Kidney (tissue), 14 donors: ENCODE measurements around the gene PPP2R3C. TPM values are rescaled to one million over a fixed set of nuclear protein-coding genes. Genes with fewer than 3 reads are reported as not detected.
A peak's percentile ranks its signal among the peaks of the same experiment; 100 is the strongest.
"Not testable (repeated sequence)": the region's sequence is repeated elsewhere in the genome, so short reads cannot be mapped to it uniquely, and the experiment has no call there.

Source experiments
- DNase-seq, 5 donors: peaks; one replicate each; pipeline ENCODE4 v3.0.0-alpha.2; 2013 to 2020
- FAIRE-seq: peaks from 2 replicates; lab custom pipeline; 2012; peaks lifted over from hg19 to GRCh38; lab: Jason Lieb, UNC
- H3K27ac ChIP-seq, 2 donors: one replicate each; pipeline ENCODE4 v1.7.0; 2013; ENCODE audit warnings: low read depth in 2 of 2, low read length in 2 of 2, inconsistent platforms in 1 of 2
- H3K27me3 ChIP-seq: one replicate; pipeline ENCODE4 v1.7.1; 2013; ENCODE audit warnings: low read length, inconsistent platforms; ENCODE audit not compliant: control insufficient read depth, insufficient read depth
- H3K36me3 ChIP-seq, 3 donors: one replicate each; pipeline versions ENCODE4 v1.7.0 to v1.7.1; 2013; ENCODE audit warnings: low read length in 3 of 3, control low read depth in 1 of 3, inconsistent platforms in 1 of 3; ENCODE audit not compliant: insufficient read depth in 3 of 3, control insufficient read depth in 2 of 3
- H3K4me1 ChIP-seq, 3 donors: one replicate each; pipeline versions ENCODE4 v1.7.0 to v1.7.1; 2013; ENCODE audit warnings: low read length in 3 of 3, inconsistent platforms in 1 of 3, low read depth in 1 of 3; ENCODE audit not compliant: control insufficient read depth in 2 of 3, insufficient read depth in 2 of 3
- H3K4me3 ChIP-seq, 3 donors: one replicate each; pipeline versions ENCODE4 v1.7.0 to v1.8.1; 2013; ENCODE audit warnings: low read length in 3 of 3, control low read depth in 1 of 3, inconsistent platforms in 1 of 3
- H3K9ac ChIP-seq, 3 donors: one replicate each; pipeline versions ENCODE4 v1.7.0 to v1.7.1; 2013; ENCODE audit warnings: low read length in 3 of 3, control low read depth in 1 of 3, inconsistent platforms in 1 of 3
- H3K9me3 ChIP-seq, 3 donors: one replicate each; pipeline versions ENCODE4 v1.7.0 to v1.7.1; 2013; ENCODE audit warnings: low read length in 3 of 3, control low read depth in 1 of 3, inconsistent platforms in 1 of 3; ENCODE audit not compliant: control insufficient read depth in 2 of 3, insufficient read depth in 1 of 3
- CTCF ChIP-seq: IDR thresholded peaks from 3 replicates; pipeline ENCODE4 v1.5.1; 2012; ENCODE audit warnings: mild to moderate bottlenecking, moderate library complexity, borderline replicate concordance; ENCODE audit not compliant: insufficient read depth; ENCODE audit errors: extremely low read depth
- intact Hi-C: fragments of 100-400 bp; cut with DNase I; formaldehyde crosslinking; loops from one replicate; pipeline ENCODE4 v1.11.1; 2022
- polyA plus RNA-seq: library from polyadenylated mRNA; stranded (reverse); fragments of 350-450 nt; fragmentation: Illumina TruSeq; extraction: RNeasy Lipid Tissue Mini Kit (QIAGEN cat#74804); gene quantifications from one replicate; pipeline ENCODE4 v1.2.3, GENCODE V29; 2014; ENCODE audit warnings: low read depth, low replicate concordance; ENCODE audit not compliant: insufficient read depth
- total RNA-seq: library from RNA; stranded (reverse); fragmentation: NEBNext Ultra II Directional; extraction: Animal tissue kit (Norgen Biotek cat#: 25700); gene quantifications from one replicate; pipeline ENCODE4 v1.2.1, GENCODE V29; 2021
- donor health status: control.
- donor health status: control.
- donor health status: control.
- donor health status: control.
- donor health status: control.
- donor health status: DM: yes; HTN: yes; CAD: no.
- donor health status: Normal renal cell carcinoma (clear cell type).

PPP2R3C gene
- total and polyA plus RNA-seq, 2 donors from 2014 or later = 24.8 to 33.7 TPM

DNA sequence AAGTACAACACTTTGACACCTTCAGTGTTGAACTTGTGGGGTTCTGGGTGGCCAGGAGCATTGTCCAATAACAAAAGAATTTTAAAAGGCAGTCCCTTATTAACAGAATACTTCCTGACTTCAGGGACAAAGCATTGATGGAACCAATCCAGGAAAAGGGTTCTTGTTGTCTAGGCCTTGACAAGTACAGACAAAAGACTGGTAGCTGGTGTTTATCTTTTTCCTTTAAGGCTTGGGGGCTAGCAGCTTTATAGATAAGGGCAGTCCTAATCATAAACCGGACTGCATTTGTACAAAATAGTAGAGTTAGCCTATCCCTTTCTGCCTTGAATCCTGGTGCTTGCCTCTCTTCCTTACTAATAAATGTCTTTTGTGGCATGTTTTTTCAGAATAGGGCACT, 48.3 kb downstream of the PPP2R3C start:
- peaks cover 0 to 18% (median 0%) of the 10 kb centered on the region in 3 donors for H3K36me3 ChIP-seq
- no peak overlapping the region for H3K4me3 ChIP-seq
- H3K4me1 ChIP-seq = no peaks in the 10 kb centered on the region
- no peaks in the 10 kb centered on the region for H3K9me3 ChIP-seq
- H3K9ac ChIP-seq = no peak overlapping the region
- TF ChIP-seq CTCF = no peak
- DNase-seq = no peak
- intact Hi-C loops = no loop called here
- FAIRE-seq = no peak
- no peak overlapping the region for H3K27ac ChIP-seq
- no peaks in the 10 kb centered on the region for H3K27me3 ChIP-seq

DNA sequence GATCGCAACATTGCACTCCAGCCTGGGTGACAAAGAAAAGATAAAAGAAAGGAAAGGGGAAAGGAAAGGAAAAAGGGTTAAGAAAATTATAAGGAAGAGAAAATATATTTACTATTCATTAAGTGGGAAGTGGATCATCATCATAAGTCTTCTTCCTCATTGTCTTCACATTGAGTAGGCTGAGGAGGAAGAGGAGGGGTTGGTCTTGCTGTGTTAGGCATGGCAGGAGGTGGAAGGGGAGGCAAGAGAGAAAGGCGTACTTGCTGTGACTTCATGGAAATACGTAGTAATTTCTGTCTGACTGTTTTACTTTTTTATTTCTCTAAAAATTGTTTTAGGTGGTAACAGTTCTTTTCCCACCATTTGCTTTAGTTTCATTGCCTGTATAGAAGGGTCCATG, 49.6 kb downstream of the PPP2R3C start:
- no peak overlapping the region for H3K4me3 ChIP-seq
- H3K9me3 ChIP-seq = no peaks in the 10 kb centered on the region
- no peak overlapping the region for H3K27ac ChIP-seq
- intact Hi-C loops = no loop called here
- no peaks in the 10 kb centered on the region for H3K27me3 ChIP-seq
- no peak for DNase-seq
- peaks cover 0 to 18% (median 2%) of the 10 kb centered on the region in 3 donors for H3K36me3 ChIP-seq
- TF ChIP-seq CTCF = no peak
- no peak overlapping the region for H3K9ac ChIP-seq
- H3K4me1 ChIP-seq = no peaks in the 10 kb centered on the region
- FAIRE-seq = no peak

DNA sequence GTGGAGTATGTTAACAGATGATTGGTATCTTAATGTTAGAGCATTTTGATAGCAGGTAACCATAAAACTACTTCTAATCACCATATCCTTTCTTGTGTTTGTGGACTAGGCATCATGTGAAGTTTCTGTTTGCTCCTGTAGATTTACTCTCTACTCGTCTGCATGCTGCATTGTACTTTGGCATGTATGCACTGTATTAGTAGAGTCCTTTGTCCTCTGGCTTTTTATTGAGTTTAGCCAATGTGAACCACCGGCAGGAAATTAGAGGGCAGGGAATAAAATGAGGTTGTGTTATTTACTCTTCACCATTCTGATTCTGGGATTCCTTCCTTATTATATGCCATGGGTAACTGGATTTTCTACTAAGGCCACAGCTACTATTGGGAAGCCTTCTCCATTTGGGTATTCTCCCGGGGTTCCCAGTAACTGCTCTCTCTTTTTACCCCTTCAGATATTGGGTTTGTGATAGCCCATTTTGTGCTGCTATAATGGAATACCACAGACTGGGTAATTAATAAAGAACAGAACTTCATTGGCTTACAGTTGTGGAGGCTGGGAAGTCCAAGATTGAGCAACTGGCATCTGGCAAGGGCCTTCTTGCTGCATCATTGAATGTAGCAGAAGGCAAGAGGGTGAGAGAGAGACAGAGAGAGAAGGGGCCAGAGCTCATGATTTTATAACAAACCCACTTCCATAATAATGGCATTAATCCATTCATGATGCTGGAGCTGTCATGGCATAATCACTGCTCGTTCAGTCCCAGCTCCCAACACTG, 53.4 kb downstream of the PPP2R3C start:
- DNase-seq (no peak), FAIRE-seq (no peak)
- no peak overlapping the region for H3K4me3 ChIP-seq
- H3K9me3 ChIP-seq = no peaks in the 10 kb centered on the region
- peaks cover 0 to 8% (median 2%) of the 10 kb centered on the region in 3 donors for H3K36me3 ChIP-seq
- intact Hi-C loops = no loop called here
- no peaks in the 10 kb centered on the region for H3K27me3 ChIP-seq
- H3K9ac ChIP-seq = no peak overlapping the region
- H3K4me1 ChIP-seq = no peaks in the 10 kb centered on the region
- no peak for TF ChIP-seq CTCF
- H3K27ac ChIP-seq = no peak overlapping the region

DNA sequence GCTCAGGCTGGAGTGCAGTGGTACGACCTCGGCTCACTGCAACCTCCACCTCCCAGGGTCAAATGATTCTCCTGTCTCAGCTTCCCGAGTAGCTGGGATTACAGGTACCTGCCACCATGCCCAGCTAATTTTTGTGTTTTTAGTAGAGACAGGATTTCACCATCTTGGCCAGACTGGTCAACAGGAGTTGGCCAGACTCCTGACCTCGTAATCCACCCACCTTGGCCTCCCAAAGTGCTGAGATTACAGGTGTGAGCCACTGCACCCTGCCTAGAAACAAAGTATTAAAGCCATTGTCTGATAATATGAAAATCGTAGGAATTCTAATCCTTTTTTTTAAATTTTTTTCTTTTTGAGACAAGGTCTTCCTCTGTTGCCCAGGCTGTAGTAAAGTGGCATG, 56.1 kb downstream of the PPP2R3C start:
- H3K27ac ChIP-seq, H3K9ac ChIP-seq, H3K4me3 ChIP-seq, H3K9me3 ChIP-seq, DNase-seq, FAIRE-seq, intact Hi-C loops, H3K27me3 ChIP-seq, H3K4me1 ChIP-seq, H3K36me3 ChIP-seq: not testable (repeated sequence)

DNA sequence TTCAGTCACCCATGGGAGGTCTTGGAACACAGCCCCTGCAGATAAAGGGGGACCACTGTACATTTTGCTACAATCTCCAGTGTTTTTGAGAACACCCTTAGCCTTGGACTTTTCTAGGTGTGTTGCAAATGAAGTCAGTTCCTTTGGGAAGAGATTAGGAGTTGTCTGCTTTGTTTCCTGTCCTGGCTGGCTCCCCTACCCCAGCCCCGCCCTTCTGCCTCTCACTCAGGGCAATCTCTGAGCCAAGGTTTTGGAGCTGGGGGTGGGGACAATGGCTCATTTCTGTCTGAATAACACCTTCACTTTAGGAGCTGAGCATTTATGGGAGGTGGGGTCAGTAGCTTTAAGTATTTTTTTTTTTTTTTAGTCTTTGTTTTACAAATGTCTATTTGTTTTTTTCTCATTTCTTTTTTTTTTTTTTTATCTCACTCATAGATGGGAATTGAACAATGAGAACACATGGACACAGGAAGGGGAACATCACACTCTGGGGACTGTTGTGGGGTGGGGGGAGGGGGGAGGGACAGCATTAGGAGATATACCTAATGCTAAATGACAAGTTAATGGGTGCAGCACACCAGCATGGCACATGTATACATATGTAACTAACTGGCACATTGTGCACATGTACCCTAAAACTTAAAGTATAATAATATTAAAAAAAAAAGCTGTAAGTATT, 60.5 kb downstream of the PPP2R3C start:
- H3K27ac ChIP-seq = peak overlapping the region in 1 of 2 donors; percentile 64
- intact Hi-C loops, FAIRE-seq: not testable (repeated sequence)

More for the DNA sequence above, 60.5 kb downstream of the PPP2R3C start:
- H3K4me1 ChIP-seq, H3K27me3 ChIP-seq, H3K4me3 ChIP-seq, DNase-seq, H3K9ac ChIP-seq, H3K36me3 ChIP-seq, H3K9me3 ChIP-seq: not testable (repeated sequence)
